Vagina (tissue), 2 donors: ENCODE results near the gene NFIA.

Source experiments
- POLR2A ChIP-seq, 2 donors: fragments of 450-650 bp; IDR thresholded peaks; one replicate each; pipeline ENCODE4 v1.6.1; 2017; ENCODE audit warnings: antibody characterized with exemption in 2 of 2, mild to moderate bottlenecking in 2 of 2, moderate library complexity in 2 of 2
- POLR2AphosphoS5 ChIP-seq, 2 donors: sonication (generic); formaldehyde crosslinking; IDR thresholded peaks; one replicate each; pipeline ENCODE4 v1.9.0; 2017; ENCODE audit warnings: antibody characterized with exemption in 2 of 2, mild to moderate bottlenecking in 2 of 2, low read depth in 1 of 2; ENCODE audit not compliant: insufficient read depth in 1 of 2
- TF ChIP-seq, protein P1 (sequence below), 3 experiments: fragments of 450-650 bp in 2 of 3; fragments of 200-600 bp in 1 of 3; sonication (generic) in 1 of 3; IDR thresholded peaks; one replicate each; pipeline ENCODE4 v1.5.1; 2017 to 2019; ENCODE audit warnings: antibody characterized with exemption in 3 of 3, mild to moderate bottlenecking in 2 of 3, moderate library complexity in 2 of 3

DNA sequence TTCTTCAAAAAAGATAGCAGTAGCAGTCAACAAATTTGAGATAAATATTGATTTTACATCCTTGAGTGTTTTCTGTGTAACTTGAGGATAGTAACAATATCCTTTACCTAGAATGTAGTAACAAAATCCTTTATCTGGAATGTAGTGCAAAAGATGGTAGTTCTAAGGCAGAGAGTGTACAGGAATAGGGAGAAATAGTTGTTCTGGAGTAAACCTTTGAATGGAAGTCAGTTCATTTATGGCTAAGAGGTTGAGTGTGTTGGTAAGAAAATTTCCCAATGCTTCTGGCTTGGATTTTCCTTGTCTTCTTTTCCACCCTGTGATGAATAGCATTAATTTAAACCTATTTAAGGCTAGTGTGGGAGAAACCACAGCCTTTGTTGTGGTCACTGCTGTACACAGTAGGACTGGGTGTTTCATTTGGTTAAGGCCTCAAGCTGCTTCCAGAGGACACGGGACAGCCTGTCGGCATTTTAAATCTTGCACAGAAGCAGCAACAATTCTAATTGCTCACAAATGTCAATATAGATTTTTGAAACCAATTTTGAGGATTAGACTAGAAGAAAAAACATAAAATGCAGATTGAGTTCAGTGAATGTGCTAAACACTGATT lies 11.3 kb downstream of the NFIA start:
- TF ChIP-seq, protein P1, sequence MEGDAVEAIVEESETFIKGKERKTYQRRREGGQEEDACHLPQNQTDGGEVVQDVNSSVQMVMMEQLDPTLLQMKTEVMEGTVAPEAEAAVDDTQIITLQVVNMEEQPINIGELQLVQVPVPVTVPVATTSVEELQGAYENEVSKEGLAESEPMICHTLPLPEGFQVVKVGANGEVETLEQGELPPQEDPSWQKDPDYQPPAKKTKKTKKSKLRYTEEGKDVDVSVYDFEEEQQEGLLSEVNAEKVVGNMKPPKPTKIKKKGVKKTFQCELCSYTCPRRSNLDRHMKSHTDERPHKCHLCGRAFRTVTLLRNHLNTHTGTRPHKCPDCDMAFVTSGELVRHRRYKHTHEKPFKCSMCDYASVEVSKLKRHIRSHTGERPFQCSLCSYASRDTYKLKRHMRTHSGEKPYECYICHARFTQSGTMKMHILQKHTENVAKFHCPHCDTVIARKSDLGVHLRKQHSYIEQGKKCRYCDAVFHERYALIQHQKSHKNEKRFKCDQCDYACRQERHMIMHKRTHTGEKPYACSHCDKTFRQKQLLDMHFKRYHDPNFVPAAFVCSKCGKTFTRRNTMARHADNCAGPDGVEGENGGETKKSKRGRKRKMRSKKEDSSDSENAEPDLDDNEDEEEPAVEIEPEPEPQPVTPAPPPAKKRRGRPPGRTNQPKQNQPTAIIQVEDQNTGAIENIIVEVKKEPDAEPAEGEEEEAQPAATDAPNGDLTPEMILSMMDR (IDR thresholded peaks at IDR 0.05), result no peak
- no peak for TF ChIP-seq POLR2A (IDR thresholded peaks at IDR 0.05)
- no peak for TF ChIP-seq POLR2AphosphoS5 (IDR thresholded peaks at IDR 0.05; ENCODE audit: insufficient read depth in 1 of 2, low read depth in 1 of 2)
